Smooth muscle cell (in vitro differentiated cells): Measurements from ENCODE around the gene MIOX. TPM values are rescaled to one million over a fixed set of nuclear protein-coding genes. Genes with fewer than 3 reads are reported as not detected.

Experiments
- DNase-seq: peaks from one replicate; lab custom pipeline; 2025; ENCODE audit not compliant: unreplicated experiment; lab: John Stamatoyannopoulos, UW
- H2AFZ ChIP-seq: fragments of 200-600 bp; sonication (generic); 2 replicates; pipeline ENCODE4 v1.6.0; 2016; ENCODE audit warnings: antibody characterized with exemption, low read depth, mild to moderate bottlenecking
- H3F3A ChIP-seq: fragments of 200-600 bp; sonication (generic); 2 replicates; pipeline ENCODE4 v1.6.0; 2017; ENCODE audit warnings: antibody characterized with exemption, low read depth
- H3K27ac ChIP-seq: fragments of 200-600 bp; sonication (generic); 2 replicates; pipeline ENCODE4 v1.5.1; 2016; ENCODE audit warnings: low read depth, mild to moderate bottlenecking
- H3K27me3 ChIP-seq: fragments of 200-600 bp; sonication (generic); 2 replicates; pipeline ENCODE4 v1.6.1; 2016; ENCODE audit warnings: low read depth, mild to moderate bottlenecking
- H3K36me3 ChIP-seq: fragments of 200-600 bp; sonication (generic); 2 replicates; pipeline ENCODE4 v1.5.1; 2016; ENCODE audit warnings: low read depth
- H3K4me1 ChIP-seq: fragments of 200-600 bp; sonication (generic); 2 replicates; pipeline ENCODE4 v1.5.1; 2016; ENCODE audit warnings: low read depth
- H3K4me2 ChIP-seq: fragments of 200-600 bp; sonication (generic); 2 replicates; pipeline ENCODE4 v1.6.0; 2016; ENCODE audit warnings: mild to moderate bottlenecking
- H3K4me3 ChIP-seq: fragments of 200-600 bp; sonication (generic); 2 replicates; pipeline ENCODE4 v1.5.1; 2016; ENCODE audit warnings: mild to moderate bottlenecking
- H3K79me2 ChIP-seq: fragments of 200-600 bp; sonication (generic); 2 replicates; pipeline ENCODE4 v1.6.0; 2016; ENCODE audit warnings: low read depth, mild to moderate bottlenecking
- H3K9ac ChIP-seq: fragments of 200-600 bp; sonication (generic); 2 replicates; pipeline ENCODE4 v1.6.0; 2016; ENCODE audit warnings: low read depth
- H3K9me3 ChIP-seq: fragments of 200-600 bp; sonication (generic); replicated peaks from 2 replicates; pipeline ENCODE4 v1.5.1; 2016; ENCODE audit warnings: low read depth
- H4K20me1 ChIP-seq: fragments of 200-600 bp; sonication (generic); 2 replicates; pipeline ENCODE4 v1.6.0; 2016; ENCODE audit warnings: low read depth
- CTCF ChIP-seq: fragments of 200-600 bp; sonication (generic); IDR thresholded peaks from 2 replicates; pipeline ENCODE4 v1.5.1; 2017; ENCODE audit warnings: borderline replicate concordance, mild to moderate bottlenecking, antibody characterized with exemption; ENCODE audit not compliant: insufficient read depth, poor library complexity, severe bottlenecking
- WGBS: methylation state at CpG from one replicate; pipeline ENCODE4 v1.1.7; 2016; ENCODE audit warnings: low lambda C conversion rate; 5-methylcytosine and 5-hydroxymethylcytosine counted together
- polyA plus RNA-seq: library from polyadenylated mRNA; unstranded; fragments of >200 nt; fragmentation: Nextera tagmentation; extraction: Ambion mirVana; gene quantifications from 2 replicates; pipeline ENCODE4 v1.2.1, GENCODE V29; 2016
- total RNA-seq: library from RNA; depleted of rRNA; stranded (reverse); fragments of >200 nt; gene quantifications from 2 replicates; pipeline ENCODE4 v1.2.3, GENCODE V29; 2014

The MIOX gene
- total and polyA plus RNA-seq, 2 experiments from 2014 or later: 0.49 TPM; not detected in 1

GRCh38 chr22:50488006-50488677 is 1.5 kb downstream of the MIOX start:
- H3K4me1 ChIP-seq: no peaks in the 10 kb centered on the region
- 81% methylated on average over 9 of the region's 18 CpGs for WGBS
- H3K4me3 ChIP-seq: no peak overlapping the region
- H3K79me2 ChIP-seq: no peaks in the 10 kb centered on the region
- H3K36me3 ChIP-seq: no peaks in the 10 kb centered on the region
- H3K27ac ChIP-seq: no peak overlapping the region
- no peaks in the 10 kb centered on the region for H3K27me3 ChIP-seq
- TF ChIP-seq CTCF: no peak
- H3K9ac ChIP-seq: no peak overlapping the region
- H3K4me2 ChIP-seq: no peak overlapping the region
- H4K20me1 ChIP-seq: no peaks in the 10 kb centered on the region
- H3K9me3 ChIP-seq: no peaks in the 10 kb centered on the region
- DNase-seq: no peak
- H2AFZ ChIP-seq: no peak overlapping the region
- H3F3A ChIP-seq: peaks cover 5% of the 10 kb centered on the region

GRCh38 chr22:50488886-50489285 is 2.2 kb downstream of the MIOX start:
- H2AFZ ChIP-seq: no peak overlapping the region

GRCh38 chr22:50489363-50490243 is 2.9 kb downstream of the MIOX start:
- WGBS: 90% methylated on average over 30 of the region's 31 CpGs
- no peaks in the 10 kb centered on the region for H3K27me3 ChIP-seq
- H3K9ac ChIP-seq: no peak overlapping the region
- no peak overlapping the region for H2AFZ ChIP-seq
- no peaks in the 10 kb centered on the region for H3K36me3 ChIP-seq
- no peaks in the 10 kb centered on the region for H4K20me1 ChIP-seq
- TF ChIP-seq CTCF: no peak
- no peak overlapping the region for H3K27ac ChIP-seq
- no peaks in the 10 kb centered on the region for H3F3A ChIP-seq
- no peaks in the 10 kb centered on the region for H3K4me1 ChIP-seq
- H3K79me2 ChIP-seq: no peaks in the 10 kb centered on the region
- no peak overlapping the region for H3K4me3 ChIP-seq
- H3K9me3 ChIP-seq: no peaks in the 10 kb centered on the region
- no peak overlapping the region for H3K4me2 ChIP-seq
- DNase-seq: no peak

More at GRCh38 chr22:50488886-50489285, 2.2 kb downstream of the MIOX start:
- H3K9ac ChIP-seq: no peak overlapping the region
- no peak overlapping the region for H3K4me3 ChIP-seq
- no peak overlapping the region for H3K27ac ChIP-seq
- DNase-seq: no peak
- H3K27me3 ChIP-seq: no peaks in the 10 kb centered on the region
- H3K9me3 ChIP-seq: no peaks in the 10 kb centered on the region
- no peaks in the 10 kb centered on the region for H4K20me1 ChIP-seq
- WGBS: 93% methylated on average over 5 of the region's 19 CpGs
- no peak overlapping the region for H3K4me2 ChIP-seq
- no peaks in the 10 kb centered on the region for H3K36me3 ChIP-seq
- TF ChIP-seq CTCF: no peak
- no peaks in the 10 kb centered on the region for H3K4me1 ChIP-seq
- H3K79me2 ChIP-seq: no peaks in the 10 kb centered on the region
- H3F3A ChIP-seq: peaks cover 5% of the 10 kb centered on the region
